Activated CD4-positive, alpha-beta T cell treated with anti-CD3 and anti-CD28 coated beads, Interleukin-2, amount 50 U/mL, for 16 hours (primary cell): ENCODE measurements around the gene SOHLH2.

ENCODE experiments used
- DNase-seq: peaks from one replicate; pipeline ENCODE4 v3.0.0-alpha.2; 2020

SOHLH2 gene, protein sequence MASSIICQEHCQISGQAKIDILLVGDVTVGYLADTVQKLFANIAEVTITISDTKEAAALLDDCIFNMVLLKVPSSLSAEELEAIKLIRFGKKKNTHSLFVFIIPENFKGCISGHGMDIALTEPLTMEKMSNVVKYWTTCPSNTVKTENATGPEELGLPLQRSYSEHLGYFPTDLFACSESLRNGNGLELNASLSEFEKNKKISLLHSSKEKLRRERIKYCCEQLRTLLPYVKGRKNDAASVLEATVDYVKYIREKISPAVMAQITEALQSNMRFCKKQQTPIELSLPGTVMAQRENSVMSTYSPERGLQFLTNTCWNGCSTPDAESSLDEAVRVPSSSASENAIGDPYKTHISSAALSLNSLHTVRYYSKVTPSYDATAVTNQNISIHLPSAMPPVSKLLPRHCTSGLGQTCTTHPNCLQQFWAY

DNA sequence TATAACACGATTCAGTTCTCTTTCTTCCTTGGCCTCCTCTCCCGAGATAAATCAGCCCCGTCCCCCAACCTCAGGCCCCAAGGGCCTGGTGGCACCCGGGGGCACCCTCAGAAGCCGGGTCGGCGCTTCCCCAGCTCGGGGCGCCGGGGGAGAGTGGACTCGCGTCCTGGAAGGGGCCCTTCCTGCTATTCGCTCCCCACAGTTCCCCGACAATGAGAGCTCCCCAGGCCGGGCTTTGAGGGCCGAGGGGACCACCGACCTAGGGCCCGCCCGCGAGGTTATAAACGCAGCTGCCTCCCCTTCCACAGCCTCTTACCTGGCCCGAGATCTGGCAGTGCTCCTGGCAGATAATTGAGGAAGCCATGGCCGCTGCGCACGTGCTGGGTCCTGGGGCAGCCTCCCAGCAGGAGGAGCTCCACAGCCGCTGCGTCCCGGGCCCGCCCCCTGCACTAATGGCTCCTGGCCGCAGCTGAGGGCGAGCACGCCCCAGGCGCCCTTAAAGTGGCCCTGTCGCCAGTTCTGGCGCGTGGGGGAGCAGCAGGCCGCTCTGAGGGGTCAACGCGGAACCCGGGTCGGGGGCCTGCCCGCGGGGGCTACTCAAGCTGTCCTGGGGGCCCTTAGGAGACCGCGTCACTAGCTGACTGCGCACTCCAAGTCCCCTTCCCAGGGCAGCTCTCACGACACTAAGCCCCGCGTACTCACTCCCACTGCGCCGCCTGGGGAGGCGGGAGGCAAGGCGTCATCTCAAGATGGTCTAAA lies at the start of gene SOHLH2:
SOHLH2 (minus strand) TSS at position 394 of the 759 bp plus-strand sequence; CDS start at position 364, 30 bp downstream.
- DNase-seq, result no peak

DNA sequence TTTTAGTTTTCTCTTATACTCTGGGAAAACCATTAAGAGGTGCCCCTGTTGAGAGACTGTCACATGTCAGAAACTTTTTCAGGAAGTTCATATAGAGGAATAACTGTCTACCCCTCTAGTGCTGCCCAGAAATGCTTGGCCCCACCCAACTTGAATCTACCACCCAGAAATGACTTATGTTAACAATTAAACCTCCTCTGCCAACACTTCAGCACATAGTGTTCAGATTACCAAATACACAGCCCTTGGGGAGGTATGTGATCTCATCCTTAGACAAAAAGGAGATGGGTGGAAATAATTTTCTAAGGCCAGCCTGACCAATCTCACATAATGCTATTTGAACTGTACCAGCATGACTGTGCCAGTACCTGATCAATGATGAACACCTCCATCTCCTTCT lies 47.6 kb upstream of the SOHLH2 start:
- no peak for DNase-seq

DNA sequence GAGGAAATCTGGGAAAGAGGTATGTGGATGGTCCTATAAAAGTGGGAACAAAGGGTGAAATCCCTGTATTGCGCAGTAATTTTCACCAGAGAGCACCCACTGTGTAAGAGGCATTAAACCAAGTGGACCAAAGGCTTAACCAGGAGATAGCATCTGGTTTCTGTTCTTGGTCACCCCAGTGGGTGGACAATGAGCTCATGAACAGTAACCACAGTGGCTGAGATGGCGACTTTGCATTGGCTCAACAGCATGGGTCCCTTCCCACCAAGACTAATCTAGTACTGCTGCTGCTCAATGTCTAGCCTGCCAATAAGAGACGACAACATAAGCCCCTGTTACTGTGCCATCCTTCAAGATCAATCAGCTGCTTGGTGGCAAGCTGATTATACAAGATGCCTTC lies 46.7 kb upstream of the SOHLH2 start:
- no peak for DNase-seq

DNA sequence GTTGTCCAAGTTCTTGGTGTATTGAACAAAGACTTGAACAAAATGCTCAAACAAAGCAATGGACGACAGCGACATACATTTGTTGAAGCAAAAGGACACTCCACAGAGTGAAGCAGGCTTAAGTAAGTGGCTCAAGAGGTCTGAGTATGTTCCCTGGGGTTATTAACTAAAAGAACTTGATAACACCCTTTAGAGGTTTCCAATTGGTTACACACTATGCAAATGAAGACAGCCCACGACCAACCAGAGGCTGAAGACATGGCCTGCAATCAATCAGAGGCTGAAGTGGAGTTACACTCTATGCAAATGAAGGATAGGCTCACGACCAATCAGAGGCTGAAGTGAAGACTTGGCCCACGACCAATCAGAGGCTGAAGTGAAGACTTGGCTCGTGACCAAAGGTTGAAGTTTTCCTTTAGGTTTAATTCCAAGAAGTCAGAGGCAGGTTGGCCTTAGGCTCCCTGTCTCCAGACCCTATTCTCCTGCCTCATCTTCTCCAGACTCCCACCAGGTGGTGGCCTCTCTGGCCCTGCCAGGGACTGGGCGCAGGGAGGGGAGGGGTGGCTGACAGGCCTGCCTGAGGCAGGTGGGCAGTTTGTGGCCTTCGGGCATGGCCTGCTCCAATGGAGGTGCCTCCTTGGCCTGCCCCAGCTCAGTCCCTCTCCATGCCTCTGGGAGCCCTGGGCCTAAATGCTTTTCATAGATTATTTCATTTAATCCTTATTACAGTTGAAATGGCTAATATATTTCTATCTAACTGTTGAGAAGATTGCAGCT lies 45.2 kb upstream of the SOHLH2 start:
- no peak for DNase-seq

DNA sequence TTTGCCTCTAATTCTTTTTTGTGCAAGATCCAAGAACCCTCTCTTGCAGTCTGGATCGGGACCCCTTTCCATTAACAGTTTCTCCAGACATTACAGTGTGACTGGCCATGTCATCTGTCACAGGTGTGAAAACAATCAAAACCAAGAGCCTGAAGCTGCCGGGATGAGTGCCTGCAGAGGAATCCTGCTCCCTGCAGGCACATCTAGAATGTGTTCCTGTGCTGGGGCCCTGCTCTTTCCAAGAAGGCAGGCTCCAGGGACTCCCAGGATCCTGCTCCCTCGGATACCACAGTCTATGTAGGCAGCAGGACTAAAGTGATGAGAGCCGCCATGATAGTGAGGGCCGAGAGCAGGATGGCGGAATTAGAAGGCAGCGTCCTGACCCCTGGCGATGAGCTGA lies 44.5 kb upstream of the SOHLH2 start:
- no peak for DNase-seq

DNA sequence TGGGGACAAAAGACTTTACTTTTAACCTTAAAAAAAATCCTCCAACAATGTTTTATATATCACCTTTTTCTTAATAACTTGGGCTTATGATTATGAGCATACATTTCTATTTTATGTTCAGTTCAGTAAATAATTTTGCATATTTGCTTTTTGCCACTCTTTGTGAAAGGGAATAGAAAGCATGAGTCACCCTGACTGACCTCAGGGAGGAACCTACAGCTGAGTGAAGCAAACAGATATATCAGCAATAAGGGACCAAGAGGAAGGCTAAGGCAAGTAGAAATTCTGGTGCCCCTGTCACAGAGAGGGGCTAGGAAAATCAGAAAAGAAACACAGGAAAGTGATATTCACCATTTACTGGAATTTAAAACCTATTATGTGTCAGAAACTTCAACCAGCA lies 37.2 kb upstream of the SOHLH2 start:
- no peak for DNase-seq

DNA sequence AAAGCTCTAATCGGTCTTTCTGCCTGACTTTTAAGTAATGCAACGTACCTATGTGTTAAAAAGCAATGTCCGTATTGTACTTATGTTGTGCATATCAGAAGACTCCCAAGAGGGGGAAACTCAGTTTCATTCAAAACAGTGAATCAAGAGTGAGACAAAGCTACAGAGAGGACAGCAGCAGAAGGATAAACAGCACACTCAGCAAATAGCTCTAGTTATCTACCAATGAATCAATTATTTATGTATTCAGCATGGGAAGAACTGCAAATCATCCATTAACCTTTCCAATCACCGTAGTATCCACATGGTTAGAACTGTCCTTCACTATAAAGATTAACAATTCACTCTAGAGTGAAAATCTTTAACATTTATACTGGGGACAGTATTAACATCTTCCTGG lies 36.7 kb upstream of the SOHLH2 start:
- DNase-seq, result no peak

DNA sequence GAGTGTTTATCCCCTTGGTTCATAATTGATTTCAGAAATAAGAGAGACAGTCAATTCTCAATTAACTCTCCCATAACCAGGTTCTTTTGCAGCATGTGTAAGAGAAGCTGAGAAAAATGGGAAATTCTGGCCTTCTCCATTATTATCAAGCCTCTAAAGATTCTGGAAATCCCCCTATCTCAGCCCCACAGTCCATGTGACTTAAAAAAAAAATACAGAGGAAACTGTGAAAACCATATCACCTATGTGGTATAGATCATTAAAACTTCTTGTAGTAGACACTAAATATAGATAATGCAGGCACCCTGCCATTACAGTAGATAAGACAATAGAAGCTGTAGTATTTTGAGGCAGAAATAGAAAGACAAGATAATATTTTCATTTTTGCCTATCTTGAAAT lies 34.3 kb upstream of the SOHLH2 start:
- no peak for DNase-seq

DNA sequence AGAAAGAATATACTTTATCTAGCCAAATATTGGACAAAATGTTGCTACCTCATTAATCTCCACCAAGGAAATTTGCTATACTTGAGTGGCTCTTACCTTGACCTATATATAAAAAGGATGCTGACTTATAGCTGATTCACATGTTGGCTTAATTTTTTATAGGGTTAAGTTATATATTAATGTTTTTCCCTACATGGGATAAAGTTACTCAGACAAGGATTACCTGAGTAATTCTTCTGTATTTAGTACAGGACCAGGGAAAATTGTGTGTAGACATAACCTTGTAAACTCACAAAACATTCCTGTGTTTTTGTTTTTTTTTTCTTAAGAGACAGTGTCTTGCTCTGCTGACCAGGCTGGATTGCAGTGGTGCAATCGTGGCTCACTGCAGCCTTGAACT lies 30.6 kb upstream of the SOHLH2 start:
- no peak for DNase-seq

DNA sequence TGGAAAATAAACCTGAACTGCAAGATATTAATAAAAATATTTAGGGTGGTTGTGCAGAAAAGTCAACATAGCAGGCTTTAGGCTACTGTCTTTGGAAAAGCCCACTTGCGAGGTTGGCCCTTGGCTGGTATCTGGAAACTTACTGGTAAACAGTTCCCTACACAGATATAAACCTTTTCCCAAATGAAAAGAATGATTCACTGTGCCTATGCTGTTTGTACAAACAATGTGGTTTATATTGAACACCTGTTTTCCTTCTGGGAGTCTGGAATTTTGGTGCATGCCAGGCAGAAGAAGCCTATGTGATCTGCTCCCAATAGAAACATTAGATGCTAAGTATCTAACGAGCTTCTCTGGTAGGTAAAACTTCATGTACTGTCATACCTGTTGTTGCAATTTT lies 29.7 kb upstream of the SOHLH2 start:
- no peak for DNase-seq

DNA sequence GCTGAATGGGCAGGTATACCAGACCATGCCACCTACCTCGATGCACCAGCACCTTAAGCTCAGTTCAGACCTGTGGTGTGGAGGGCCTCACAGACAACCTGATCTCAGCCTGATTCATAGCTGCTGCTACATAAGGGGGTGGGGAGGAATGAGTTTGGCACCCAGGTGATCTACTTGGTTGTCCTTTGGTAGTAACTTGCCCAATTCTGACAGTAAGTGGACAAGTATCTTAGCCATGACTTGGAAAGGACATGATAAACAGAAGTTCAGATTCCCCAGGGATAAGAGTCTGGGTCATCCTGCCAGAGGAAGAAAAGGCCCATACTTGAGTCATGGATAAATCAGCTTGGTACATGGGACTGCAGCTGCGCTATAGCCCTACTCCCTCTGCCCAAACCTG lies 28.4 kb upstream of the SOHLH2 start:
- no peak for DNase-seq

DNA sequence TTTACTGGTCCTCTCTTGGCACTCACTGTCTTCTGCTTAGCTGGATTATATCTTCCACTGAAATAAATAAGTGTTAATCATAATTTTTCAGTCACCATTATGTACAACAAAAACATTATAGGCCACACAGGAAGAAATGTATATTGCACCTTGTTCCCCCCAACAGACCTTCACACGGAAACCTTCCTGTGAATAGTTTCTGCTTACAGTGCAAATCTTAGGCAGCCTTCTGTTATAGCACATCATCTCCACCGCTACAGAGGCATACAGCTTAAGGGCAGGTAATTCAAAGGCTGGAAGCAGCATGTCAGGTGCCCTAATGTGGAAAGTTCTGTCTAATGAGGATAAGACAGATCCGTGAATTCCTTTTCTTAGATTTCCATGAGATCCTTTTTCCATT lies 16.9 kb upstream of the SOHLH2 start:
- DNase-seq, result no peak

DNA sequence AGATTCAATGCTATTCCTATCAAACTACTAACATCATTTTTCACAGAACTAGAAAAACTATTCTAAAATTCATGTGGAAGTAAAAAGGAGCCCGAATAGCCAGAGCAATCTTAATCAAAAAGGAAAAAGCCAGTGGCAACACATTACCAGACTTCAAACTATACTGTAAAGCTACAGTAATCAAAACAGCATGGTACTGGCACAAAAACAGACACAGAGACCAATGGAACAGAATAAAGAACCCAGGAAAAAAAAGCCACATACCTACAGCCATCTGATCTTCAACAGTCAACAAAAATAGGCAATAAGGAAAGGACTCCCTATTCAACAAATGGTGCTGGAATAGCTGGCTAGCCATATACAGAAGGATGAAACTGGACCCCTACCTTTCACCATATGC lies 10.4 kb upstream of the SOHLH2 start:
- DNase-seq, result no peak

DNA sequence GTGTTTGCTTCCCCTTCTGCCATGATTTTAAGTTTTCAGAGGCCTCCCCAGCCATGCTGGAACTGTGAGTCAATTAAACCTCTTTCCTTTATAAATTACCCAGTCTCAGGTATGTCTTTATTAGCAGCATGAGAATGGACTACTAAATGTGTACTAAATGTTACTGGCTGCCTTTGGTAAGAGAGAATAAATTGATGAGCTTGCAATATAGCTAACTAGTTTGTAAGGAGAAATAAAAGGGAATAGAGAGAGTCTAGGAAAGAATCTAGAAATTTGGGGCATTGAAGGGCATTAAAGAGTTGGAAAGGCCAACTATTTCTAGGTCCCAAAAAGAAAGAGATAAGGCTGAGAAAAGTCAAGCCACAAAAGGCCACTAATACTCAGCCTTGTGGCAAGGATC lies 5.5 kb upstream of the SOHLH2 start:
- no peak for DNase-seq

DNA sequence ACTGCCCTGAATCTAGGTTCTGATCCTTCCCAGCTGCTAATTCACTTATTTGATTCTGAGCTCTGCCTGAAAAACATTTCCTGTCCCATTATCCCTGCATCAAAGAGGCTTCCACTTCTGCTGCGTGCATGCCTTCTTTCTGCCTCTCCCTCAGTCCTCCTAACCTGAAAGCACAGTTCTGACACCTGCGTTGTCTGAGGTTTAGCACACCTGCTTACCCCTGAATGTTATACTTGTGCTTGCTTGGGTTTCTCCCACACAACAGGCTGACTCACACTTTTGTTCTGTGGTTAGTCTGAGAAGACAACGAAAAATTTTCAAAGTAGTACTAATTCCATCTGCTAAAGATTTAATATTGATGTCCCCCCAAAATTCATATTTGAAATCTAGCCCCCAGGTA lies 3.1 kb upstream of the SOHLH2 start:
- DNase-seq, result no peak

DNA sequence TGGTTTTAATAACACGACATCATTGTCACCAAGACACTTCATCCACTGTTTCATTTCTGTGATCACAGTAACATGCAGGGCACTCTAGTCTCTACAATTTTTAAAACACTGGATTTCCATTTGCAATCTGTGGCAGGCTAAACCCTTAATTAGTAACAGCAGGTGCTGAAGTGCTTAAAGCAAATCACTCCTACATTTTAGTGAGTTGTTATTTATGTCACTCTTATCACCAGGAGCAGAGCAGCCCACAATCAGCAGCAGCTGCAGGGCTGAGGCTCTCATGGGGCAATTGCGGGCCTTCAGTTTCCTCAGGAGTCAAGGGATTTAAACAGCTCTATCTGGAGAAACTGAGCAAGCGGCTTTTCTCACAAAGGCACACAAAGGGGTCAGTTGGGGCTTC lies 1.6 kb downstream of the SOHLH2 start:
- no peak for DNase-seq

DNA sequence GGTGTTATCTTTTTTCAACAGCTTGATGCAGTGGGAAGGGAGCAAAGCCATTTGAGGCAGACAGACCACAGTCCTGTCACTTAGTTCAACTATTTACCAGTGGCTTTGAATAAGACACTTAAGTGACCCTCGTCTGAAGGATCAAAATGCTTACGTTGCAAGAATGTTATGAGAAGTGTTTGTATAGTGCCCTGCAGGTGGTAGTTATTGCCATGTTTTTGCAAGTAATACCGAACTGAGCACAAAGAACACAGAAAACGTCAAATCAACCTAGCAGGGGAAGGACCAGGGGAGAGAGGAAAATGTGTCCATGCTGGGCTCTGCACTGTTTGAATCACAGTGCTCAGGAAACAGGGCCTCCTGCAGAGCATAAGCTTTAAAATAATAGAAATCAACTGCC lies 2.8 kb downstream of the SOHLH2 start:
- no peak for DNase-seq

DNA sequence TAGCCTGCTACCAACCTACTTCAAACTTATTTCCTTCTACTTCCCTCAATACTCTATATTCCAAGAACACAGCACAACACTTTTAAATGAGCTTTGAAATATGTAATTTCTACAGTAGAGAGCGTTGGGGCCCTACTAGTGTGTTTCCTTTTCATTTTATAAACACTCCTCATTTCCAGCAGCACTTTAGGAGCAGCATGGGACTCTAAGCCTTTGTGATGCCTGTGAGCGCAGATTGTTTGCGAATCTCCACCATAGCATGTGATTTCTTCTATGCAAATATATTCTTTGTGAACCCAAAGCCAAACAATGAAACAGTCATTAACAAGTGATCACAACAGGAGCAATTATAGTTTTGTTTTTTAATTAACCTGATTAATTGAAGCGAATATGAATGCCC lies 3.6 kb downstream of the SOHLH2 start:
- no peak for DNase-seq

DNA sequence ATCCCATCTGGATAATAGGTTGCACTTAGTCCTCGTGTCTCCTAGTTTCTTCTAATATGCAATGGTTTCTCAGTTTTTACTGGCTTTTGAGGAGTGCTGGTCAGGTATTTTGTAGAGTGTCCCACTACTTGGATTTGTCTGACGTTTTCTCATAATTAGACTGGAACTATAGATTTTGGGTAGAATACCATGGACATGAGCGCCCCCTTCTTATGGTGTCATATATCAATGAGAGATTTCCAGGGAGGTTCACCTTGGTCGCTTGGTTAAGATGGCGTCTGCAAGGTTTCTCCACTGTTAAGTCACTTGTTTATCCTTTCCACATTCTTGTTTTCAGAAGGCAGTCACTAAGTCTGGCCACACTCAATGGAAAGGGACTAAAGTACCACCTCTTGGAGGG lies 6.7 kb downstream of the SOHLH2 start:
- DNase-seq, result no peak

DNA sequence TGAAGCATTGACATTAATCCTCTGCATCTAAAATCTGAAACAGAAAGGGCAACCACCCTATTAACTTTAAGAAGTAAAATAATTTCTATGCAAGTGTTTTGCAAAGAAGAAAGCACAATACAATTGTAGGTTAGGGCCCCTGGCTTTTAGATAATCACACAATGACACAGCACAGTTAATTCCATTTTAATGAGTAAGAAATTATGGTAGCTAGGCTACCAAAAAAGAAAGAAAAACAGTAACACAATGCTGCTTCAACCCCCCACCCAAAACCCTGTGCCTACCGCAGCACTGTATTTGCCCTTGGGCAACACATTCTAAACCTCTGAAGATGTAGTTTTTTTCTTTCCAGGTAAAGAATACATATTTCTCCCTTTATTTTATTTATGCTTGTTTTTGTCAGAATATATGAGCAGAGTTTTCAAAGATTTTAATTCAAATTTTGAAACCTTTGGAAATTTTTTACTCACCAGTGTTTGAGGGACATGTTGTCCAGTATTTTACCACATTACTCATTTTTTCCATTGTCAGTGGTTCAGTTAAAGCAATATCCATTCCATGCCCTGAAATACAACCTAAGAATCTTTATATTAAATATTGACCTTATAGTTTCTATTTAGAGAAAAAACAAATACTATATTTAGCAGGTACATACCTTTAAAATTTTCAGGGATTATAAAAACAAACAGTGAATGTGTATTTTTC lies 21.1 kb downstream of the SOHLH2 start:
- no peak for DNase-seq

DNA sequence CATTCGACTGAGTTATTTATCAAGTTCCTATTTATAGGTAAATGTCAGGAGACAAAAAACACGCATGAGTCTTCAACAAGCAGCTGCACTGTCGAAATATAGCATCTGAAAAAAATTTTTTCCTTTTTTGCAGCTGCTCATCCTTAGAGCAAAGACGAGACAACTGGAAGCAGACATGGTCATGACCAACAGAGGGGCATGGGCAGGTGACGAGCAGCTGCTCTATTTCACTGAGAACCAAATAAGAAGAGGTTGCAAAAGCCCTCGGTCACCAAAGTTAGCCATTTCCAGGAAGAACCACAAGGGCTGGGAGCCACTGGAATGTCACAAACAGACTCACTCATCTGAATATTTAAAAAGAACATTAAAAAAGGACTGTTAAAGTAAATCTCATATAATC lies 22.2 kb downstream of the SOHLH2 start:
- no peak for DNase-seq

DNA sequence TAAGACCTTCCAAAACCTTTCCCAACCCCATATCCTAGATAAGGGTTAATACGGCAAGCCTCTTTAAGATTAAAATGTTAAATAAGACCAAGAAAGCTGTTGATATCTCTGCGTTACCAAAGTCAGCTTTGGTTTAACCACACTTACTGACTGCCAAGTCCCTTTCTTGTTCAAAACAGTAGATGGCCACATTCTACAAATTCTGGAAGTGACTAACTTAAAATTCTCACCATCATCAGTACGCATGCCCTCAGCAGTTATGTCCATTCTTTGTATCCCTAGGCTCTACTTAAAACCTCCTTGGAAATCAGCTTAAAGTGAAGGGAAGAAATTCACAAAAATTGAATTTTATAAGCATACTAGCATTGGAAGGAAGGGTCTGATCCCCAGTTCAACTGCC lies 23.6 kb downstream of the SOHLH2 start:
- no peak for DNase-seq

DNA sequence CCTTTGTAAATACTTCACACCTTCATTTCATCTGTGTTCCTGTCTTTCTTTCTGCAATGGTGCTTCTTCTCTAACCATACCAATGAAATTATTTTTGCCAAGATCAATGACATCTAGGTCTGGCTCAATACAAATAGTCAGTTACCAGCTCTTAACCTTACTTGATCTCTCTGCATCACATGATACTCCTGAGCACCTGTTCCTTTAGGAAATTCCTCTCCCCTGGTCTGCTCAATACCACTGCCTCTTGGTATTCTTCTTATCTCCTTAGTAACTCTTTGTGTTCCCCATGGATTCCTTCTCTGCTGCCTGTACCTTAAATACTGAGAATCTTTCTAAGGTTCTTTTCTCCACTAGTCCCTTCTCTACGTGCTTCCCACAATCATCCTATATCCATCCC lies 25.9 kb downstream of the SOHLH2 start:
- no peak for DNase-seq
